ENCODE data around the gene EIF4H.
"Not testable (repeated sequence)": the region's sequence is repeated elsewhere in the genome, so short reads cannot be mapped to it uniquely, and the experiment has no call there.

EIF4H gene

GRCh38 chr7:74224907-74225306, 50.8 kb downstream of the EIF4H start:
- DNase-seq (ENCODE audit: low spot score): not testable (repeated sequence)

DNA sequence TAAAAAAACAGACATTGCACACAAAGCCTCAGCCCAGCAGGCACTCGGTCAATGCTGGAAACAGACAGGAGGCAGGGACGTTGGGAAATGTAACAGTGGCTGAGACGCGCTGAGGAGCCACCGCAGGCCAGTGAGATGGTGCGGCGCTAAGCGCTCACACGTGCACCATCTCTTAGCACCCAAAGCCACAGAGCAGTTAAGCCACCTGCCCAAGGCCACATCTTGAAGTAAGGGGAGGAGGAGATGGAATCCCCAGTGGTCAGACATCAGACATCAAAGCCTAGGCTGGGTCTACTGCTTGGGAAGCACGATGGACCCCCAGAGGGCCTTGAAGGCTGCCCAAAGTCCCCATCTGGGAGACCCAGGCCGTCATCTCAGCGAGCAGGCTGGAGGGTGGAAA, 51.2 kb downstream of the EIF4H start:
- no peak for DNase-seq (ENCODE audit: low spot score)

DNA sequence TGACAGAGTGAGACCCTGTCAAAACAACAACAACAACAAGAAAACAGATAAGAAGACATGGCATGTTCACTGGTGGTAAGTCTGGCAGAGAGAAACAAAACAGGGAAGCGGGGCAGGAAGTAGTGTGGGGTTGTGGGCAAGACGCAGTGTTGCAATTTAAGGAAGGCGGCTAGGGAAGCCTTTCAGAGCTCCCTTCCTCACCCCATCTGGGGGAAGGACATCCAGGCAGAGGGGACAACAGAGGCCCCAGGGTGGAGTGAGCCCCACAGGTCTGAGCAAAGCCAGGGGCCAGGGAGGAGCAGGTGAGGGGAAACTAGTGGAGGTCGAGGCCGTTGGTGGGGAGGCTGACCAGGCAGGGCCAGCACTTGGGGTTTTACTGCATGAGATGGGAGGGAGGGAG, 52.5 kb downstream of the EIF4H start:
- DNase-seq (ENCODE audit: low spot score): peak; percentile 57

GRCh38 chr7:74228951-74229900, 55.1 kb downstream of the EIF4H start:
- no peak for DNase-seq (ENCODE audit: low spot score)

DNA sequence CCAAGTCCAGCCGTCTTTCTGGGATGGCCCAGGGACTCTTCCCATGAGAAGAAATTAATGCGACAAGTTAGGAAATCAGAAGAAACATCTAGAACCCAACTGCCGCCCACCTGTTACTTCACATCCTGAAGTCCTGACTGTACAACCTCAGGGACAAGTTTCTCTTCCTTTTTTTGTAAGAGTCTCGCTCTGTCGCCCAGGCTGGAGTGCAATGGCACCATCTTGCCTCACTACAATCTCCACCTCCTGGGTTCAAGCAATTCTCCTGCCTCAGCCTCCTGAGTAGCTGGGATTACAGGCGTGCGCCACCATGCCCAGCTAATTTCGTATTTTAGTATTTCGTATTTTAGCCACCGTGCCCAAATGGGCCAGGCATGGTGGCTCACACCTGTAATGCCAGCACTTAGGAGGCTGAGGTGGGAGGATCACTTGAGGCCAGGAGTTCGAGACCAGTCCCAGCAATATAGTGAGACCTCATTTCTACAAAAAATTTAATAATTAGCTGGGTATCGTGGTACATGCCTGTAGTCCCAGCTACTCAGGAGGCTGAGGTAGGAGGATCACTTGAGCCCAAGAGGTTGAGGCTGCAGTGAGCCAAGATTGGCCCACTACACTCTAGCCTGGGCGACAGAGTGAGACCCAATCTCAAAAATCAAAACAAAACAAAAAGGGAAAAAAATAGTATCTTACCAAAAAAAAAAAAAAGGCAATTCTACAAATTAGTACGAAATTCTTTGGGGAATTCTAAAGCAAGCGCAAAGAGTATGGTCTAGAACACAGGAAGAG, 56.5 kb downstream of the EIF4H start:
- DNase-seq (ENCODE audit: low spot score): peak; percentile 46

- peak; percentile 40 for DNase-seq (ENCODE audit: low spot score)
Observed at GRCh38 chr7:74231232-74231590, 57.1 kb downstream of the EIF4H start.

DNA sequence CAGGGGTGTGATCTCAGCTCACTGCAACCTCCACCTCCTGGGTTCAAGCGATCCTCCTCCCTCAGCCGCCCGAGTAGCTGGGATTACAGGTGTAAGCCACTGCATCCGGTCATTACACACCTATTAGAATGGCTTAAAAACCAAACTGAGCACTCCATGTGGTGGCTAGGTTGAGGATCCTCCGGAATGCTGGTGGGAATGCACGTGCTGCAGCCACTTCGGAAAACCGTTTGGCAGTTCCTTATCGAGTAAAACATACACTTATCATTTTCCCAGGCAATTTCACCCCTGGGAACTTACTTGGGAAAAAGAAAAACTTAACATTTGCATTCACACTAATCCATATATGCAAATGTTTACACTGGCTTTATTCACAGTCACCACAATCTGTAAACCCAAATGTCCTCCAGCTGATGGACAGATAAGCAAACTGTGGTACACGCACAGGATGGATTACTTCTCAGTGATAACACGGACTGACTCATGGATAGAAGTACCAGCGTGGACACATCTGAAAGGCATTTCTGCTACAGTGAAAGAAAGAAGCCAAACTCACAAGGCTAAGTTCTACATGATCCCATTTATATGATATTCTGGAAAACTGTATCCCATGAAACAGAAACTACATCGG, 59.6 kb downstream of the EIF4H start:
- DNase-seq (ENCODE audit: low spot score): no peak

- no peak for DNase-seq (ENCODE audit: low spot score)
Observed at GRCh38 chr7:74235518-74236268, 61.5 kb downstream of the EIF4H start.

- DNase-seq (ENCODE audit: low spot score): no peak
Observed at GRCh38 chr7:74236284-74236683, 62.1 kb downstream of the EIF4H start.

DNA sequence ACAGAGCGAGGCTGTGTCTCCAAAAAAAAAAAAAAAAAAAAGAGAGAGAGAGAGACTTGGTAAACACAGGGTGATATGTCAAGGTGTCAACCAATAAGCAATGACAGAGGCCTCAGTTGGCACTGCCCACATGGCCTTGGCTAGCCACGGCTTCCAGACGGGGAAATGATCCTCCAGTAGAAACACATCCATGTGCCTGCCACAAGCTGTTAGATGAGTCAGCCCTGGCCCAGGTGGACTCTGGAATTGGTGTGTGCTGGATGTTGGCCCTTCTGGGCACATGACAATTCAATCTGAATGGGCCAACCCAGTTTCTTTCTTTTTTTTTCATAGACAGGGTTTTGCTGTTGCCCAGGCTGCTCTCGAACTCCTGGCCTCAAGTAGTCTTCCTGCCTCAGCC, 66.3 kb downstream of the EIF4H start:
- no peak for DNase-seq (ENCODE audit: low spot score)

DNA sequence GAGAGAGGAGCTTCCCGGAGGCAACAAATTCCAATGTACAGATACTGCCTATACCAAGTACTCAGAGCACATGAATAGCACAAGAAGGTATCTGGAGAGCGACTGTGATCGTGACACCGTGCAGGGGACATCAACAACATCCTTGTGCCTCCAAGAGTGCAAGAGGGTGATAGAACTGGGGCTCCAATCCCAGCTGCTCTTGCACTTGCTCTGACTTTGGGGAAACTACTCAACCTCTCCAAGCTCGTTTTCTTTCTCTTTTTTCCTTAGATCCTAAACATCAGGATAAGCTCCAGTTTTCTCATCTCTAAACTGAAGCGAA, 67.9 kb downstream of the EIF4H start:
- no peak for DNase-seq (ENCODE audit: low spot score)

DNA sequence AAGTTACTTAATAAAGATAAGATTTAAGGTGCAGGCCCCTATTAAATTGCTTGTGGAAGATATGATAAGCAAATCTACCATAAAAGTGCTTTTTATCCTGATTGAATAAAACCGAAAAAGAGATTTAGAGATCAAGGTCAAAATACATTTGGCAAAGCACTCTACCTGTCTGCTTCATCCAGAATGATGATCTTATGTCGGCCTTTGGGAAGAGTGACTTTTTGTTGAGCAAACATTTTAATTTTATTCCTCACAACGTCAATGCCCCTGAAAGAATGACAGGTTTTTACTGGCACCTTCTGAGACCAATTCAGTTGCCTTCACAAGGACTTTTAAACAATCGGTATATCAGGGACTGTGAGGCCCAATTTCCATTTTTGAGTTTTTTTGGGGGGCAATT, 72.3 kb downstream of the EIF4H start:
- no peak for DNase-seq (ENCODE audit: low spot score)
